HUES64 (cell line): Measurements from ENCODE around the gene KPNA6.
"Not testable (repeated sequence)": the region's sequence is repeated elsewhere in the genome, so short reads cannot be mapped to it uniquely, and the experiment has no call there.

Experiments
- H3K27ac ChIP-seq: 2 replicates; pipeline ENCODE4 v1.7.0; 2013; ENCODE audit warnings: low read depth, low read length, inconsistent platforms
- H3K27me3 ChIP-seq: 2 replicates; pipeline ENCODE4 v1.6.1; 2013; ENCODE audit warnings: mild to moderate bottlenecking, low read length; ENCODE audit not compliant: insufficient read depth
- H3K36me3 ChIP-seq: 2 replicates; pipeline ENCODE4 v1.6.1; 2013; ENCODE audit warnings: mild to moderate bottlenecking, low read length; ENCODE audit not compliant: insufficient read depth
- H3K4me1 ChIP-seq: 2 replicates; pipeline ENCODE4 v1.6.1; 2013; ENCODE audit warnings: mild to moderate bottlenecking, low read length, moderate library complexity; ENCODE audit not compliant: insufficient read depth
- H3K4me3 ChIP-seq: 2 replicates; pipeline ENCODE4 v1.5.1; 2013; ENCODE audit warnings: mild to moderate bottlenecking, low read length, moderate library complexity
- H3K9ac ChIP-seq: 2 replicates; pipeline ENCODE4 v1.6.1; 2013; ENCODE audit warnings: mild to moderate bottlenecking, low read depth, low read length
- H3K9me3 ChIP-seq: 2 replicates; pipeline ENCODE4 v1.6.1; 2013; ENCODE audit warnings: low read depth, low read length; ENCODE audit not compliant: insufficient read depth
- WGBS: fragments of 150-250, 120-280 bp; methylation state at CpG from one replicate; pipeline ENCODE4 v1.1.7; 2013; ENCODE audit warnings: missing lambda C conversion rate; 5-methylcytosine and 5-hydroxymethylcytosine counted together

The KPNA6 gene

GRCh38 chr1:32073299-32074229 is 34.3 kb upstream of the KPNA6 start:
- no peak overlapping the region for H3K9ac ChIP-seq
- H3K9me3 ChIP-seq, result no peaks in the 10 kb centered on the region
- WGBS, result 45% methylated on average over 28 of the region's 28 CpGs
- H3K27ac ChIP-seq, result no peak overlapping the region
- H3K27me3 ChIP-seq, result no peaks in the 10 kb centered on the region
- peaks cover 17% of the 10 kb centered on the region for H3K4me1 ChIP-seq
- H3K4me3 ChIP-seq, result peak overlapping the region; percentile 80
- H3K36me3 ChIP-seq, result peaks cover 34% of the 10 kb centered on the region

DNA sequence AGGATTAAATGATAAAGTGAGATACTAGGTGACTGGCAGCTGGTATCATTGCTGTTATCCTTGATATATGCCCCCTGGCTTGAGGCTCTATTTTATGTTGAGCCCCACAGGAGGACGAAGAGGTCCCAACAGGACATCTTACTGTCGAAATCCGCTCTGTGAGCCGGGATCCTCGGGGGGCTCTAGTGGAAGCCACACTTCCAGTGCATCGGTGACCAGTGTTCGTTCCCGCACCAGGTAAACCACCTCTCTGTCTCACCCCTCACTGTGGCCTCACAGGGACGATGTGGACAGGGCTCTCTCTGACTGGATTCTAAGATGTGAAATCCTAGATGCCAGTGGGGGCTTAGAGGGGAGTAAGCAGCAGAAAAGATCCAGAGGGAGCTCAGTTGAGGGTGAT is 33.0 kb upstream of the KPNA6 start:
- Histone ChIP-seq H3K9ac (no peak overlapping the region), H3K9me3 (no peaks in the 10 kb centered on the region), H3K36me3 (peaks cover 42% of the 10 kb centered on the region), H3K27me3 (no peaks in the 10 kb centered on the region), H3K4me1 (peaks cover 8% of the 10 kb centered on the region), H3K4me3 (no peak overlapping the region), H3K27ac (no peak overlapping the region)
- WGBS, result 95% methylated on average over 9 of the region's 9 CpGs

DNA sequence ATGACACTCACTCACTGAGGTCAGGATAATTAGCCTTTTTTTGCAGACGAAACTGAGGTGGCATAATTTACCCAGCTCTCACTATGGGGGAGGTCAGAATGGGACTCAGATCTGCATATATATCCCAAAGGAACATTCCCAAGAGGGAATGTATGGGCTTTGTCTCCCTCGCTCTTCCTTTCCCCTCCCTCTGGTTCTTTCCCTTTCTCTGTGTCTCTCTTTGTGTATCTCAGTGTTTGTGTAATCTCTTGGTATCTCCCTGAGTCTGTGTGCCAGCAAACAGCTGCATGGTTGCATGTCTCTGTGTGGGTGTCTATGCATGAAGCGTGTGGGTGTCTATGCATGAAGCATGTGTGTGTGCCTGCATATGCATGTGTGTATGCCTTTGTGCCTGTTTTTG is 30.4 kb upstream of the KPNA6 start:
- WGBS, result 89% methylated on average over 2 of the region's 3 CpGs
- no peak overlapping the region for H3K4me3 ChIP-seq
- H3K36me3 ChIP-seq, result peaks cover 59% of the 10 kb centered on the region
- H3K9ac ChIP-seq, result no peak overlapping the region; the same call in 1 of the 2 replicates
- H3K4me1 ChIP-seq, result no peaks in the 10 kb centered on the region
- no peak overlapping the region for H3K27ac ChIP-seq
- H3K27me3 ChIP-seq, result no peaks in the 10 kb centered on the region
- H3K9me3 ChIP-seq, result no peaks in the 10 kb centered on the region

DNA sequence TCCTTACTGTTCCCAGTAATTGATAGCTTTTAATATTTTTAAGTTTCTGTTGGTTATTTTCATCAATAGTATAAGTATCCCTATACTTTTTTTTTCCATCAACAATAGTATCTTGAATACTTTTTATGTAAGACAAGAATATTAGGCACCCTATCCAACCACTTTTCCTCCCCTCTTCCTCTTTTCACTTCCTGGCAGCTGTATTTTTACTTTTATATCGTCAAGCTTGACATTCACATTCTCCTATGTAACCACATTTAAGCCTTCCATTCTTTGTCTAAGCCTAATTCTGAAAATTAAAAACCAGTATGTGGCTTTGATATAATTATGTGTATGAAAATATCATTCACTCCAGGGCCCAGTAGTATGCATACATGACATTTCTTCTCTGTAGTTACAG is 25.8 kb upstream of the KPNA6 start:
- 96% methylated on average over 1 of the region's 1 CpG for WGBS
- no peaks in the 10 kb centered on the region for H3K4me1 ChIP-seq
- H3K27me3 ChIP-seq, result no peaks in the 10 kb centered on the region
- no peak overlapping the region for H3K9ac ChIP-seq
- H3K9me3 ChIP-seq, result no peaks in the 10 kb centered on the region
- no peak overlapping the region for H3K4me3 ChIP-seq
- H3K27ac ChIP-seq, result no peak overlapping the region
- peaks cover 65% of the 10 kb centered on the region for H3K36me3 ChIP-seq

GRCh38 chr1:32086381-32086780 is 21.5 kb upstream of the KPNA6 start:
- H3K36me3 ChIP-seq, result peaks cover 43% of the 10 kb centered on the region
- not testable (repeated sequence) for H3K4me3 ChIP-seq, H3K9me3 ChIP-seq, H3K9ac ChIP-seq, H3K27me3 ChIP-seq, H3K27ac ChIP-seq, H3K4me1 ChIP-seq
- 95% methylated on average over 2 of the region's 2 CpGs for WGBS

- Histone ChIP-seq H3K4me1 (no peaks in the 10 kb centered on the region), H3K27me3 (no peaks in the 10 kb centered on the region), H3K9me3 (no peaks in the 10 kb centered on the region), H3K4me3 (no peak overlapping the region), H3K9ac (no peak overlapping the region), H3K36me3 (peaks cover 54% of the 10 kb centered on the region), H3K27ac (no peak overlapping the region)
- WGBS, result 98% methylated on average over 8 of the region's 8 CpGs
Observed at GRCh38 chr1:32091176-32091575, 16.7 kb upstream of the KPNA6 start.

- H3K27me3 ChIP-seq, result no peaks in the 10 kb centered on the region
- H3K4me1 ChIP-seq, result no peaks in the 10 kb centered on the region
- no peak overlapping the region for H3K27ac ChIP-seq
- no peak overlapping the region for H3K4me3 ChIP-seq
- H3K9ac ChIP-seq, result no peak overlapping the region
- 95% methylated on average over 15 of the region's 15 CpGs for WGBS
- peaks cover 54% of the 10 kb centered on the region for H3K36me3 ChIP-seq
- H3K9me3 ChIP-seq, result no peaks in the 10 kb centered on the region
Observed at GRCh38 chr1:32091591-32091990, 16.3 kb upstream of the KPNA6 start.

DNA sequence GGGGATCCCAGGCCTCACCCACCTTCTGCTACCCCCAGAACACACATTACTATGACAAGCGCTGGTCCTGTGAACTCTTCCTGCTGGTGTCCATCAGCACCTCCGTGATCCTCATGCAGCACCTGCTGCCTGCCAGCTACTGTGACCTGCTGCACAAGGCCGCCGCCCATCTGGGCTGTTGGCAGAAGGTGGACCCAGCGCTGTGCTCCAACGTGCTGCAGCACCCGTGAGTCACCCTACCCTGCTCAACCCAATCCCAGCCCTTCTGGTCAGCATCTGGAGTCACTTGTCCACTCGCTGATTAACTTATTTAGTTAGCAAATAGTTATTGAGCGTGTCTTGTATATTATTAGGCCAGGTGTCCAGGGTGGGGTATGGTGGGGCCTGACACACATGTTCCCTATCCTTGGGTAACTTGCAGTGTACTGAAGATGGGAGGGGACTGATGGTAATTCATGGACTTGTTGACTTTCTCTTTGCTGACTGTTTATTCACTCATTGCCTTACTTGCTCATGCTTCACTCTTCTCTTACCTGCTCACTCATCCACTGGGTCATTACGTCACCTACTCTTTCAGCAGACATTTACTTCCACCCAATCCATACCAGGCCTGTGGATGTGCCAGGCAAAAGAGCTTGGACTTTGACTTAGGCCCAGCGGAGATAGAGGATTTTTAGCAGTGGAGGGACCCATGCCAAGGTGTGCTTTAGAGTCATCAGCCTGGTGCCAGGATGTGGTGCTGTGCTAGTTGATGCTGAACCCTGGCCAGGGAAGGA is 12.9 kb upstream of the KPNA6 start:
- Histone ChIP-seq H3K9me3 (no peaks in the 10 kb centered on the region), H3K9ac (no peak overlapping the region), H3K36me3 (peaks cover 67% of the 10 kb centered on the region), H3K27ac (no peak overlapping the region), H3K27me3 (no peaks in the 10 kb centered on the region), H3K4me3 (no peak overlapping the region), H3K4me1 (no peaks in the 10 kb centered on the region)
- WGBS, result 95% methylated on average over 11 of the region's 11 CpGs

GRCh38 chr1:32099426-32099825 is 8.4 kb upstream of the KPNA6 start:
- H3K27me3 ChIP-seq, result no peaks in the 10 kb centered on the region
- no peak overlapping the region for H3K4me3 ChIP-seq
- H3K36me3 ChIP-seq, result peaks cover 68% of the 10 kb centered on the region
- H3K27ac ChIP-seq, result no peak overlapping the region
- no peak overlapping the region for H3K9ac ChIP-seq
- 94% methylated on average over 4 of the region's 4 CpGs for WGBS
- H3K9me3 ChIP-seq, result no peaks in the 10 kb centered on the region
- no peaks in the 10 kb centered on the region for H3K4me1 ChIP-seq

- Histone ChIP-seq H3K36me3 (peaks cover 58% of the 10 kb centered on the region), H3K27ac (no peak overlapping the region), H3K27me3 (no peaks in the 10 kb centered on the region), H3K9me3 (no peaks in the 10 kb centered on the region), H3K4me1 (no peaks in the 10 kb centered on the region), H3K9ac (no peak overlapping the region), H3K4me3 (no peak overlapping the region)
- 94% methylated on average over 10 of the region's 10 CpGs for WGBS
Observed at GRCh38 chr1:32100359-32100758, 7.5 kb upstream of the KPNA6 start.
